Measurements from ENCODE around the gene CDH12.

CDH12 gene

DNA sequence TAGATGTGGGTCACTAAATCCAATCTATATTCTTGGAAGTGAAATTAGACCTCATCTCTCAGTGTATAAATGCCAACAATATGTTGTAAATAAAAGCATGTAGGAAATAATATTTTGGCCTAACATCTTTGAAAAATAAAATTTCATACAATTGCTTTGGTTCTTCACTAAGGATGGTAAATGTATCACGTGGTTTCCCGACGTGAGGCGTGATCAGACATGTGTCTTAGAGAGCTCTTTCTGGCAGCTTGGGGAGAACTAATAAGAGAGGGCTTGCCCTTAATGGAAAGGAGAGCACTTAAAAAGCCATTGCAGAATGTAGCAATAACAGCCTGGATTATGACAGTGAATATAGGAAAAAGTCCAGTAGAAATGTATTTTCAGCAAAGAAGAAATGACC, 602.6 kb downstream of the CDH12 start:
- no peak overlapping the region for H3K4me2 ChIP-seq
- TF ChIP-seq, protein P1, sequence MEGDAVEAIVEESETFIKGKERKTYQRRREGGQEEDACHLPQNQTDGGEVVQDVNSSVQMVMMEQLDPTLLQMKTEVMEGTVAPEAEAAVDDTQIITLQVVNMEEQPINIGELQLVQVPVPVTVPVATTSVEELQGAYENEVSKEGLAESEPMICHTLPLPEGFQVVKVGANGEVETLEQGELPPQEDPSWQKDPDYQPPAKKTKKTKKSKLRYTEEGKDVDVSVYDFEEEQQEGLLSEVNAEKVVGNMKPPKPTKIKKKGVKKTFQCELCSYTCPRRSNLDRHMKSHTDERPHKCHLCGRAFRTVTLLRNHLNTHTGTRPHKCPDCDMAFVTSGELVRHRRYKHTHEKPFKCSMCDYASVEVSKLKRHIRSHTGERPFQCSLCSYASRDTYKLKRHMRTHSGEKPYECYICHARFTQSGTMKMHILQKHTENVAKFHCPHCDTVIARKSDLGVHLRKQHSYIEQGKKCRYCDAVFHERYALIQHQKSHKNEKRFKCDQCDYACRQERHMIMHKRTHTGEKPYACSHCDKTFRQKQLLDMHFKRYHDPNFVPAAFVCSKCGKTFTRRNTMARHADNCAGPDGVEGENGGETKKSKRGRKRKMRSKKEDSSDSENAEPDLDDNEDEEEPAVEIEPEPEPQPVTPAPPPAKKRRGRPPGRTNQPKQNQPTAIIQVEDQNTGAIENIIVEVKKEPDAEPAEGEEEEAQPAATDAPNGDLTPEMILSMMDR (conservative IDR thresholded peaks at IDR 0.05; ENCODE audit: low read depth, low read length), result no peak
- no peaks in the 10 kb centered on the region for H3K27me3 ChIP-seq (ENCODE audit: insufficient read depth, low read depth)
- no peaks in the 10 kb centered on the region for H3K4me1 ChIP-seq (ENCODE audit: low read depth, poor library complexity, severe bottlenecking)
- H2AFZ ChIP-seq (ENCODE audit: low read depth), result no peak overlapping the region
- H3K9ac ChIP-seq, result no peak overlapping the region
- H3K79me2 ChIP-seq (ENCODE audit: insufficient read depth, low read depth), result no peaks in the 10 kb centered on the region
- no peaks in the 10 kb centered on the region for H4K20me1 ChIP-seq (ENCODE audit: insufficient read depth)
- H3K27ac ChIP-seq, result no peak overlapping the region
- H3K36me3 ChIP-seq (ENCODE audit: insufficient read depth), result no peaks in the 10 kb centered on the region
- no peak overlapping the region for H3K4me3 ChIP-seq (IDR thresholded peaks at IDR 0.05; ENCODE audit: insufficient read depth, low read depth, low read length)

DNA sequence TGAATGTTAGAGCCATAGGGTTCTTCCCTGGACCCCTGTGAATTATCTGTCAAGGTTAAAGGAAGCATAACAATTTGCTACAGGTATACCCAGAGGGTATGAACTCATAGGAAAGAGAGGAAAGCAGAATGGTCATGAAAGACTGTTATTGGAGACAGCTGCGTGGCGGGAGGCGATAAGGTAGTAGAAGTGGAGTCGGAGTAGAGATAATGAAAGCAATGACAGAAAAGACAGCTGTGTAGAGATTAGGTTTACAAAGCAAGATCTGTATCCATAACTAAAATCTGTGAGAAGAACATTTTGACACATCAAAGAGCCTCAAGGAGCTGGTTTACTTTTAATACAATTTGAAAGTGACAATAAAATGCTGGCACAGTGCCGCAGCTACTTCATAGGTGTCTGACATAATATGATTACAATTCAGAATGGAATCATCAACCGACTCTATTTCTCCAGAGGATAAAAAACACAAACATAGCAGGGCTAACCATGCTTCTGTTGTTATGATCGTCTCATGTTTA, 603.9 kb downstream of the CDH12 start:
- H3K4me3 ChIP-seq (IDR thresholded peaks at IDR 0.05; ENCODE audit: insufficient read depth, low read depth, low read length), result no peak overlapping the region
- no peak overlapping the region for H3K4me2 ChIP-seq
- no peak overlapping the region for H3K27ac ChIP-seq
- TF ChIP-seq, protein P1 (conservative IDR thresholded peaks at IDR 0.05; ENCODE audit: low read depth, low read length), result no peak
- no peaks in the 10 kb centered on the region for H3K4me1 ChIP-seq (ENCODE audit: low read depth, poor library complexity, severe bottlenecking)
- H3K27me3 ChIP-seq (ENCODE audit: insufficient read depth, low read depth), result no peaks in the 10 kb centered on the region
- H3K79me2 ChIP-seq (ENCODE audit: insufficient read depth, low read depth), result no peaks in the 10 kb centered on the region
- no peaks in the 10 kb centered on the region for H3K36me3 ChIP-seq (ENCODE audit: insufficient read depth)
- H4K20me1 ChIP-seq (ENCODE audit: insufficient read depth), result no peaks in the 10 kb centered on the region
- no peak overlapping the region for H2AFZ ChIP-seq (ENCODE audit: low read depth)
- H3K9ac ChIP-seq, result no peak overlapping the region

DNA sequence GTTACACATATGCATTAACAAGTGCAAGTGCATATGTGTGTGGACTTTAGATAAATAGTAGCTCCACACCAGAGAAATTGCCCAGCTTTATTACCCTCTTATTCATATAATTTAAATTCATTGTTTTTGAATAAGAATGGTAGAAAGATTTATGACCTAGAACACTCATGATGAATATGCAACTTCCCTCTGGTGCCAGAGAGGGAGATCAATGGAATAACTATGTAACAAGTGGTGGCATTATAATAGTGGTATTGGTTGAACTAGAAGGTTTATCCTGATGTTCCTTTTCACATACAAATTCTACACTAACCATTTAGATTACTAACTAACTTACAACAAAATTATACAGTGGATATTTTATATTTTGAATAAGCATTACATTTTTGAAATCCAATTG, 607.4 kb downstream of the CDH12 start:
- no peak overlapping the region for H2AFZ ChIP-seq (ENCODE audit: low read depth)
- H3K4me1 ChIP-seq (ENCODE audit: low read depth, poor library complexity, severe bottlenecking), result no peaks in the 10 kb centered on the region
- no peak overlapping the region for H3K4me2 ChIP-seq
- no peak overlapping the region for H3K27ac ChIP-seq
- no peak overlapping the region for H3K4me3 ChIP-seq (IDR thresholded peaks at IDR 0.05; ENCODE audit: insufficient read depth, low read depth, low read length)
- H4K20me1 ChIP-seq (ENCODE audit: insufficient read depth), result no peaks in the 10 kb centered on the region
- H3K79me2 ChIP-seq (ENCODE audit: insufficient read depth, low read depth), result no peaks in the 10 kb centered on the region
- H3K9ac ChIP-seq, result no peak overlapping the region
- TF ChIP-seq, protein P1 (conservative IDR thresholded peaks at IDR 0.05; ENCODE audit: low read depth, low read length), result no peak
- no peaks in the 10 kb centered on the region for H3K36me3 ChIP-seq (ENCODE audit: insufficient read depth)
- no peaks in the 10 kb centered on the region for H3K27me3 ChIP-seq (ENCODE audit: insufficient read depth, low read depth)

DNA sequence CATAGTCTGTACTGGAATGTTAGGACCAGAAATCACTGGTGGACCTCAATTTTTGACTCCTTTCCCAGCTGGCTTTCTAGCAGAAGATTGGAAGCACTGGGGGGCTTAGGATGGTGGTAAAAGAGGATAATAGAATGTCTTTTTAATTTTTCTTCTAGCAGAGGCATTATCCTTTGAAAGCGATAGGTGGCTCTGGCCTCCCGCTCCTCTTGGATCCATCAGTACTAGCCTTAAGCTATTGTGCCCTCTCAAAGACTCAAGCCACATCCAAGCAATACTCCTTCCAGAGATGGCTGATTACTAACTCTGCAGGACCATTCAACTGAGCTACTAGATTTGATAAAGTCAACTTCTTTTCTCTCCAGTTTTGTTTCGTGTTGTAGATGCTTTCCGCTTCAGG, 610.6 kb downstream of the CDH12 start:
- TF ChIP-seq, protein P1 (conservative IDR thresholded peaks at IDR 0.05; ENCODE audit: low read depth, low read length), result no peak
- Histone ChIP-seq H3K4me2 (no peak overlapping the region), H3K36me3 (ENCODE audit: insufficient read depth) (no peaks in the 10 kb centered on the region), H3K27ac (no peak overlapping the region), H3K4me1 (ENCODE audit: low read depth, poor library complexity, severe bottlenecking) (no peaks in the 10 kb centered on the region), H4K20me1 (ENCODE audit: insufficient read depth) (no peaks in the 10 kb centered on the region), H3K9ac (no peak overlapping the region), H3K27me3 (ENCODE audit: insufficient read depth, low read depth) (no peaks in the 10 kb centered on the region), H3K4me3 (IDR thresholded peaks at IDR 0.05; ENCODE audit: insufficient read depth, low read depth, low read length) (no peak overlapping the region), H3K79me2 (ENCODE audit: insufficient read depth, low read depth) (no peaks in the 10 kb centered on the region), H2AFZ (ENCODE audit: low read depth) (no peak overlapping the region)

Data from KMS-11 (cell line).